HepG2 (cell line): ENCODE results near the gene C2orf76. TPM values are rescaled to one million over a fixed set of nuclear protein-coding genes. Genes with fewer than 3 reads are reported as not detected.

ENCODE experiments used
- BCL3 ChIP-seq: sonication (generic); formaldehyde crosslinking; IDR thresholded peaks from 2 replicates; pipeline ENCODE4 v1.5.1; 2020; ENCODE audit warnings: mild to moderate bottlenecking, missing genetic modification reagents, moderate library complexity
- BCLAF1 ChIP-seq: fragments of 450-650 bp; IDR thresholded peaks from 2 replicates; pipeline ENCODE4 v1.6.1; 2017; ENCODE audit warnings: mild to moderate bottlenecking
- DPF2 ChIP-seq: sonication (generic); formaldehyde crosslinking; IDR thresholded peaks from 2 replicates; pipeline ENCODE4 v1.4.0; 2020; ENCODE audit warnings: mild to moderate bottlenecking, low read depth, missing genetic modification reagents, borderline replicate concordance
- ETV5 ChIP-seq: IDR thresholded peaks from 2 replicates; pipeline ENCODE4 v1.6.1; 2018; ENCODE audit warnings: missing biosample characterization, missing genetic modification reagents, inconsistent platforms, borderline replicate concordance
- IRX3 ChIP-seq: sonication (generic); formaldehyde crosslinking; IDR thresholded peaks from 2 replicates; pipeline ENCODE4 v1.8.1; 2023; ENCODE audit warnings: mild to moderate bottlenecking, low read depth, missing genetic modification reagents, borderline replicate concordance
- RXRB ChIP-seq: IDR thresholded peaks from 2 replicates; pipeline ENCODE4 v1.6.1; 2016; ENCODE audit warnings: borderline replicate concordance, missing genetic modification reagents, missing compliant biosample characterization
- SNAPC4 ChIP-seq: sonication (generic); formaldehyde crosslinking; IDR thresholded peaks from 2 replicates; pipeline ENCODE4 v1.4.0; 2020; ENCODE audit warnings: mild to moderate bottlenecking, missing genetic modification reagents
- TFDP2 ChIP-seq: sonication (generic); formaldehyde crosslinking; IDR thresholded peaks from 2 replicates; pipeline ENCODE4 v1.4.0; 2020; ENCODE audit warnings: missing genetic modification reagents
- YEATS2 ChIP-seq: sonication (generic); formaldehyde crosslinking; IDR thresholded peaks from 2 replicates; pipeline ENCODE4 v1.4.0; 2020; ENCODE audit warnings: missing genetic modification reagents, borderline replicate concordance
- ZNF20 ChIP-seq: sonication (generic); formaldehyde crosslinking; IDR thresholded peaks from 2 replicates; pipeline ENCODE4 v1.4.0; 2020; ENCODE audit warnings: mild to moderate bottlenecking, moderate library complexity, missing genetic modification reagents
- ZNF512B ChIP-seq: sonication (generic); formaldehyde crosslinking; IDR thresholded peaks from 2 replicates; pipeline ENCODE4 v1.5.1; 2020; ENCODE audit warnings: missing genetic modification reagents, mild to moderate bottlenecking, borderline replicate concordance
- ZNF569 ChIP-seq: sonication (generic); formaldehyde crosslinking; IDR thresholded peaks from 2 replicates; pipeline ENCODE4 v1.5.0; 2020; ENCODE audit warnings: mild to moderate bottlenecking, missing genetic modification reagents, moderate library complexity, borderline replicate concordance
- ZNF878 ChIP-seq: sonication (generic); formaldehyde crosslinking; IDR thresholded peaks from 2 replicates; pipeline ENCODE4 v1.8.1; 2023; ENCODE audit warnings: mild to moderate bottlenecking, missing genetic modification reagents, moderate library complexity
- ZSCAN9 ChIP-seq: IDR thresholded peaks from 2 replicates; pipeline ENCODE4 v1.6.1; 2016; ENCODE audit warnings: borderline replicate concordance
- polyA plus RNA-seq, 8 experiments: library from polyadenylated mRNA; depleted of rRNA in 3 of 8; stranded (reverse) in 7 of 8; unstranded in 1 of 8; fragments of >200 nt; fragmentation: Illumina TruSeq in 4 of 8; extraction: Trizol in 4 of 8; gene quantifications; 2 replicates each; pipeline versions ENCODE4 v1.2.1 to v1.2.3, GENCODE V29; 2011 to 2016; ENCODE audit warnings: low read depth in 4 of 8, missing spikeins in 1 of 8, mixed read lengths in 1 of 8; ENCODE audit not compliant: insufficient read depth in 1 of 8
- total RNA-seq, 5 experiments: library from RNA; depleted of rRNA; stranded (reverse); fragments of >200 nt; fragmentation: Illumina TruSeq; extraction: Trizol; gene quantifications; 2 replicates each; pipeline ENCODE4 v1.2.3, GENCODE V29; 2016; ENCODE audit warnings: low read depth in 1 of 5

The C2orf76 gene
- total and polyA plus RNA-seq, 2 of the 13 experiments (the other 11 are each of a cell fraction or from before 2014, with no cell fraction given): 7.7 to 8.5 TPM

- TF ChIP-seq ZNF512B (CRISPR knock-in tag) (no peak), TFDP2 (CRISPR knock-in tag) (peak; percentile 85), ZNF569 (CRISPR knock-in tag) (peak; percentile 83; the same call in 1 of the 2 replicates), YEATS2 (peak; percentile 97), ZNF20 (CRISPR knock-in tag) (no peak; the same call in 1 of the 2 replicates), RXRB (CRISPR knock-in tag) (peak; percentile 93), IRX3 (0 out of 2 replicates have a peak, but pooled peaks have one; percentile 78), BCLAF1 (no peak), ETV5 (CRISPR knock-in tag) (peak; percentile 98), ZSCAN9 (peak; percentile 98), DPF2 (CRISPR knock-in tag) (no peak), ZNF878 (peak; percentile 52; the same call in 1 of the 2 replicates), BCL3 (CRISPR knock-in tag) (peak; percentile 88), SNAPC4 (CRISPR knock-in tag) (peak; percentile 85; the same call in 1 of the 2 replicates)
Observed at GRCh38 chr2:119366649-119367471, at the start of gene C2orf76, which contains the start of gene DBI (continued).
